CD4-positive, alpha-beta T cell treated with Interleukin-10 for 1 hour (primary cell): ENCODE data around the gene CAMTA1.

Source experiments
- DNase-seq: peaks from one replicate; pipeline ENCODE4 v3.0.0-alpha.2; 2020

CAMTA1 gene

DNA sequence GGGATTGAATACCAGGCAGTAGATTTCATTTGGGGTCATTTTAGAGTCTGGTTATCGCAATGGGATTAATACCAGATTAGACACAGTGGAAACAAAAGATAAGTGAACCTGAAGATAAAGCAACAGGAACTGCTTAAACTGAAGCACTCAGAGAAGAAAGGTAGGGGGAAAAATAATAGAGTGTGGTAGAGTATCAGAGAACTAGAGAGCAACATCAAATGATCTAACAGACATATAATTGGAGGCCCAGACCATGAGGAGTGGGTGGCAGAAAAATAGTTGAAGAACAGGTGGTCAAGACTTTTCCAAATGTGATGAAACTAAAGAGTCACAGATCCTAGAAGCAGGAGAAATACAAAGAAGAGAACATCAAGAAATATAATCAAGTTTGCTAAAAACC lies 484.3 kb downstream of the CAMTA1 start:
- DNase-seq, result no peak

DNA sequence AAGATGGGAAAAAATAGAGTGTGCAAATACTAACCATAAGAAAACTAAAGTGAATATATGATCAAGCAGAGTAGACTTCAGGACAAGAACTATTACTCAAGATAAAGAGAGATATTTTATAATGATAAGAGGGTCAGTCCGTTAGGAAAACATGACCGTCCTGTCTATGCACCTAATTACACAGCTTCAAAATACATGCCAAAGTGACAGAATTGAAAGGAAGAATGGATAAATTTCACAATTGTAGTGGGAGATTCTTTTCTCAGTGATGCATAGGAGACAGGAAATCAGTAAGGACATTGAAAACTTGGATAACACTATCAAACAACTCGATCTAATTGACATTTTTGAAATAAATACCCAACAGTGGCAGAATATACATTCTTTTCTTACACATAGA lies 489.0 kb downstream of the CAMTA1 start:
- no peak for DNase-seq

DNA sequence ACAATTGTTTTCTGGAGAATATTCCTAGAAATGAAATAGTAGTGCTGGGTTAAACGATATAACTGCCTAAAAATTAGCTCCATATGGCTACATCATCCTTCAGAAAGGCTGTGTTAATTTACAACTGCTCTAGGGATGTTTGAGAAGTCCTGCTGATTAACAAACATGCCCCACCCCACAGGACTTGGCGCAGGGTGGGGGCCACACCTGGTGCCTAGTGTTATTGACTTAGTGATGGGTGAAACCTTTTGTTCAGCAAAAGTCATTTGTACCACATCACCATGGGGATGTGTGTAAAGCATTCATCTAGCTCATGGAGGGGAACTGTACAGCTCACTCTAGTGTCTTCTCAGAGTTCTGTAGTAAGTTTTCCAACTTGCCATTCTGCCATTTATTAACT lies 492.8 kb downstream of the CAMTA1 start:
- no peak for DNase-seq

DNA sequence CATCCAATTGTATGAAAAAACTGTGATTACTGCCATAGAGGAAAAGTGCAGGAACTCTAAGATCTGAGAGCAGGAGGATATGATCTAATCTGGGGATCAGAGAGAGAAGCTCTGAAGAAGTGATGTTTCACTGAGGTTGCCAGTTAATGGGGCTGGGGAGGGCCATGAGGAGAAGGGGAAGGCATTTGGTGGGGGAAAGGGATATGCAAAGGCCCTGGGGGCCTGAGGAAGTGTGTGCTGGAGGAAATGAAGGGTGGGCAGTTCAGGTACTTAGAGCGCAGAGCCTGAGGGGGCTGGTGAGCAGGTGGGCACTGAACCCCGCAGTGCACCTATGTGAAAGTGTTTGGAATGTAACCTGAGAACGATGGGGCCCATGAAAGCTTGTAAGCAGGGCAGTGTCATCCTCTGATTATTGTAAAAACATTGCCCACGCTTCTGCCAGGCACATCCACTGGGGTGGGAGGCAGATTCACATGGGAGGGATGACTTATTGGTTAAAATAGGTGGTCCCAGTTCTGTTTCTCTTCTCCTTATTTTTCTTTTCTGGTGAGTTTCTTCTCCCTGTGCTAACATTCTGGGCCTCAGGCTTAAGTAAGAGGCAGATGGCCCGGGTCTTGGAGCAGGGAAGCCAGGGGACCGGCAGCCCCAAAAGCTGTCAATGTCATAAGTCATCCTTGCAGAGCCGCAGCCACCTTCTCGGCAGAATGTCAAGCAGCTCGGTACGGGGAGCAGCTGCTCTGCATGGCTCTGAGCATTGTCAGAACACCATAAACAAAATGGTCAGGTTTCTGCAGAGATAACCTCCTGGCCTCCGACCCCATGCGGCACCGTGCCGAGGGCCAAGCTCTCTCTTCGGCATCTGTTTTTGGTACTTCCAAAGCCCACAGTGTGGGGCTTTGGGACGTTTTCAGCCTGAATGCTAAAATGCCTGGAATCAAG lies 493.8 kb downstream of the CAMTA1 start:
- DNase-seq, result no peak

DNA sequence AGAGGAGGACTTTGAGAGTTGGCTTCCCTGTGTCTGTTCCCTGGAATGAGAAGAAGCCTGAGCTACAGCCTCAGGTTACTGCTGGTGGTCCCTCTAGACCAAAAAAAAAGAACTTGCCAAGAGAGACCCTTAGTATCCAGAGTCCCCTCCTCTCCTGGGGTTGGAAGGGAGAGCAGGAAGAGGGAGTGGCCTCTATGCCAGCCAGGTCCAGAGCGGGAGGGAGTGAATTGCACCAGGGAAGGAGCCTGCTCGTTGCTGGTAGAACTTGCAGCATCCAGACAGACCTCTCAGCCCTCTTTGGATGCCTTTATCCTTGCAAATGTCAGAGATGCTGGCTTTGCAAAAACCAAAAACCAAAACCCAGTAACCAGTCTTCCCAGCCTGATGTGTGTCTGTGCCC lies 494.5 kb downstream of the CAMTA1 start:
- no peak for DNase-seq

DNA sequence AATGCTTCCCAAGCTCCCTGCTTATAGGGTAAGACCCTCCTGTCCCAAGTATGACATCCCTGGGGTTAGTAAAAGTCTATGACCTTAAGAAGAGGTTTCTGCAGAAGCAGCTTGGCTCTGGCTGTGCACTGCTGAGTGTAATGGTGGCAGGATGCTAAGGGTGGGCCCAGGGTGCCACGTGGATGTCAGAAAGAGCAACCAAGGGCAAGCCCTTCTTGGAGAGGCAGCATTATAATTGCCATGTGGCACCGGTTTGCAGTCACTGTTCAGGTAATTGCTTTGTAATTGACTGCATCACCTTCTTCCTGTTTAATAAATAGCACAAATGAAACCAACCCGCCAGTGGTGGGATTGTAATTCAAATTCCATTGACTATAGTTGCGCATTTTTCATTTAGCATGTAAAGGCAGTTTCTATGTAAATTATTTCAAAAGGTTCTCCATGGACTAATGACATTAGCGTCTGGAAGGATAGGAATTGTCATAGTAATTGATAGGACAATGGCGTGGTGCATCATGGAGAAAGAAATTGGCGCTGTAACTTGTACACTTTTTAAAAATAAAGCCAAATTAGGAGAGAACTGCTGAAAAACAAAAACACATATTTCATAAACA lies 495.2 kb downstream of the CAMTA1 start:
- no peak for DNase-seq

DNA sequence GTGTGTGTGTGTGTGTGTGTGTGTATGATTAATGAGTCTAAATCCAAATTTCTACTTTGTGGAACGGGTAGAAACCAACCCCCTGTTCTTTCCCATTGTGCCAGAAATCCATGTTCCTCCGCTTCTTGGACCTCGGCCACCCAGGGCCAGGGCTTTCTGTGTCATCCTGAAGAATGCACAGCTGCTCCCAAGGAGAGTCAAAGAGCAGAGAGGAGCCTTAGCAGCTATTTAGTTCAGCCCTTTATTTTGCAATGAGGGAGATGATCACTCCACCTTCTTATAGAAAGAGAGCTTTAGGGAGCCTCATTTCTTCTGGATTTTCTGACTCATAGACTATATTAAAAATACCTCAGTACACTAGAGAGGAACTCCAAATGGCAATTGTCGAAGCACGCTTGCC lies 496.6 kb downstream of the CAMTA1 start:
- DNase-seq, result no peak

DNA sequence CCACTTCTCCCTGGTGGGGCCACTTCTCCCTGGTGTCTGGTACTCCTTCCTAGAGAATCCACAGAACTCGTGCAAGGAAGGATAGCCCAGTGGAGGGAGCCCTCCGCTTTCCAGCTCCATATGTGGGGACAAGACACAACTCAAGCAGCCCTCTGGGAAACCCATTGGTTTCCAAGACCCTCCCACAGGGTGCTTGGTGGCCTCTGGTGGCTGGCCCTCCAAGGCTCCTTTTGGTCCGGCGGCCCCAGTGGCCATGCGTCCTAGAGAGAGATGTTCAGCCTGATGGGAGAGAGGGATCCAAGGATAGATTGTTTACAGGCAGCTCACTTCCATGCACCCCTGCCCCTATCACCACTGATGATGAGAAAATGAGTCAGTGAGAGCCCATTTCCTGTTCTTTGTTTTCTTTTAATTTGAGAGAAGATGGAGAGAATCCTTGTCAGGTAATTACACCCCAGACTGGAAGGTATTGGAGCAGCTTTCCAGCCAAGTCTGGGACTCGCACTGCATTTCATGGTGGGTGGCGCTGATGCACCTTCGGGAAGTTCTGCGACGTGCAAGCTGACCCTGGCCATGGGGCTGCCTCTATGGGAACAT lies 499.7 kb downstream of the CAMTA1 start:
- DNase-seq, result no peak

DNA sequence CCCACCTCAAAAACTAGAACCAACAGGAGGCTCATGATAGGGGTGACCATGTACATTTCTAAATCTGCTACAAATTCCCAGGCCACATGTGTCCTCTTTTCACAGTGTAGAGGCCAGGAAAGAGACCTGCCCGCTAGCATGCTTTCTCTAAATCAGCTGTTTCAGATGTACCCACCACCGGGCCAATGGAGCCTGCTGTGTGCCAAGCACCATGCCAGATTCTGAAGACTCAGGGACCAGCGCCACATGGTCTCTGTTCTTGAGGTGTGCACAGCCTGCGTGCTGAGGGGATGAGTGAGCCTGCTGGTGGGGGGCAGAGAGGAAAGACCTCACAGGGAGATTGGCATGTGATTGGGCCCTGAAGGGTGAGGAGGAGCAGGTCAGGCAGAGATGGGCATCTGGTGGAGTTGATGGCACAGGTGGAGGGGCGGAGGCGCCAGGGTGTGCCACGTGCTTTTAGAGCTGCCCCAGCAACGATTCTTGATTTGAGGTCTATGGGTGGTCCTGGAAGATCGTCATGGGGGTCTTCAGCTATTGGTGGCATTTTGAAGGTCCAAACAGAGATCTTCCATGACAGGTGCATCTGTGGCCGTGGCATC lies 500.7 kb downstream of the CAMTA1 start:
- no peak for DNase-seq

DNA sequence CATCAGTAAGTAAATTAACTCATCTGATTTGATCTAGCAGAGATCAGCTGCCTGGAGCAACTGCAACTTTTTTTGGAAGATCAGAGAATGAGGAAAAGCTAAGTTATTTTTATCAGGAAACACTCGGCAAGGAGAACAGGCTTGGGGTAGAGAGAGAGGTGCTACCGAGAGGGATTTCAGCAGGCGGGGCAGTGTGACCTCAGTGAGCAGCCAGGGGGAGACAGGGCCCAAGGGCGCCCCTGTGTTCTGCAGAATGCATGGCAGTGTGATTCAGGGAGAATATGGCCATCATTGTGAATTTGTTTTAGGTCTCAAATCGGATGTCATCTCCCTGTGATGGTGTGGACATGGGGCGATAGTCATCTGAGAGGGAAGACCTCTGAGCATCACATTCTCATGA lies 501.8 kb downstream of the CAMTA1 start:
- no peak for DNase-seq

DNA sequence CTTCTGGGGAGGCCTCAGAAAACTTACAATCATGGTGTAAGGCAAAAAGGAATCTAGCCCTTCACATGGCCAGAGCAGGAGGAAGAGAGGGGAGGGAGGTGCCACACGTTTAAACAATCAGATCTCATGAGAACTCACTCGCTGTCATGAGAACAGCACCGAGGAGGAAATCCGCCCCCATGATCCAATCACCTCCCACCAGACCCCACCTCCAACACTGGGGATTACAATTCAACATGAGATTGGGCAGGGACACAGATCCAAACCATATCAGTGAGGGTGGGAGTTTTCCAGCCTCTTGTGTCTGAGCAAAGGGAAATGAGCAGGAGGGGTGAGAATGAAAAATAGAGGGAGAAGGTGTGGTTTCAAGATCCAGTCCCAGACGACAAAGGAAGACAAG lies 503.7 kb downstream of the CAMTA1 start:
- no peak for DNase-seq

DNA sequence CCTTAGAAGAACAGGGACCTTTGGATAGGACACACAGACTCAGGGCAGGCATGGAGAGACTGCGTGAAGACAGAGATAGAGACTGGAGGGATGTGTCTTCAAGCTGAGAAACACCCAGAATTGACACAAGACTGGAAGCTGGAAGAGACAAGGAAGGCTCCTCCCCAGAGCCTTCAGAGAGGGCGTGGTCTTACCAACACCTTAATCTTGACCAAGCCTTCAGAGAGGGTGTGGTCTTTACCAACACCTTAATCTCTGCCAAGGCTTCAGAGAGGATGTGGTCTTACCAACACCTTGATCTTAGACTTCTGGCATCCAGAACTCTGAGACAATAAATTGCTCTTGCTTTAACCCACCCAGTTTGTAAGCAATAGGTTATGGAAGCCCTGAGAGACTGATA lies 504.4 kb downstream of the CAMTA1 start:
- no peak for DNase-seq

DNA sequence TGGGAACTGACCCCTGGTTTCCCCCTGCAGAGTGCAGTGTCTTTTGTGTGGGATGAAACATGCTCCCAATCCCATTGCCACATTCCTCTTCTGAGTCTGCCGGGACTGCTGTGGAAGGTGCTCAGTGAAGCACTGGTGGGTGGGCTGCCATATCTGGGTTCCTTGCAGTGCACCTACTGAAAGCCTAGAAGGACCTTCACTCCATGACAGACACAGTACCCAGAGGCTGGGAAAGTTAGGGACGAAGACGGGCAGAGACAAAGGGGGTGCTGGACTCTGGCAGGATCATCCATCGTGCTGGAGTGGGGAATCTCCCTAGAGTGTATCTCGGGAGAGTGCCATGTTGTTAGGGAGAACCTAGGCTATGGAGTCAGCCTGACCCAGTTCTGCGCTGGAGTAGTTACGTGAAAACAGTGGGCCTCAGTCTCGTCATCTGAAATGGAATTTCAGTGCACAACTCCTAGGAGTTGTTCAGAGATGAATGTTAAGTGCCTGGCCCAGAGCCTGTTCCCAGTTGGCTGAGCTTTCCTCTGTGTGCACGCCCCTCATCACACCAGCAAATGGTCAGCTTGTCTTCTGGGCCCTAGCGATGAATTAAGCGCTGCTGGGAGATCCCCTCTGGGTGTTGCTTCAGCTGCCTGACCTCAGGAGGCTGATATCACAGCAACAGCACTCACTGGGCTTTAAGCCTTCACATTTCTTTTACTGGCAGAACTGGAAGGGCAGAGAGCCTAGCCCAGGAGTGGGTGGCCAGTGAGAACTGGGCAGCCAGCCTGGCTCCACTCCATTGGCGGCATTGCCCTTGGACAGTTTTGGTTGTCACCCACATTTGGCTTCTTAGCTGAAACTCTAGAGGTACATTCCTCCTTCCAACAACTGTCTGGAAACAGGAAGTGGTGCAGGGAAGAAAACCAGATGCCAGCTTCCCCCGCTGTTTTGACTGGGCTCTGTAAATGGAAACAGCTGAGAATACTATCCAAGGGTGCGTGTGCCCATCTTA lies 506.0 kb downstream of the CAMTA1 start:
- DNase-seq, result no peak

DNA sequence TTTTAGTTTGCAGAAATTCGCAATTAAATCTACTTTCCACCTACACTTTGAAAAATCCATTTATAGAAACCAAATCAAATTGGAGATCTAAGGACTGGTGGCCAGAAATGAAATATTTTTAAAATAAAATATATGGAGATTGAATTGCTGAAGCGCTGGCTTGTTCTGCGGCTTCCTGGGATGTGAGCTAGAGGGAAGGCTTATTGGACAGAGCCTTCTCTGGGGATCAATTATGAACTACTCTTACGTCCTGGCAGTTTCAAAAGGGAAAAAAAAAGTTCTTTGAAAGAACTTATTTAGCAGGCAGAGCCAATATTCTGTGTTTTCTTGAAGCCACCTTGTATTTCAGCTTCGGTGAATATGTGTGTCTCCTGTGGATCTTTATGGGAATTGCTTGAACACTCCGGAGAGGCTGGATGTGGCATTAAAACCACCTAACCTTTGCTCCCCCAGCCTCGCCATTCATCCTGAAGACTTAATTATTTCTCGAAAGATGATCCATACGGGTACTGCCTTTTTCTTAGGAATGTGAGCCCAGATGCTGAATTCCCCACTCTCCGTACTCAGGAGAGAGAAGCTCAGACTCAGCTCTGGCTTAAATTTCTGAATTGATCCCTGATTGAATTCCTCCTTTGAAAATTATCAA lies 506.9 kb downstream of the CAMTA1 start:
- DNase-seq, result no peak

DNA sequence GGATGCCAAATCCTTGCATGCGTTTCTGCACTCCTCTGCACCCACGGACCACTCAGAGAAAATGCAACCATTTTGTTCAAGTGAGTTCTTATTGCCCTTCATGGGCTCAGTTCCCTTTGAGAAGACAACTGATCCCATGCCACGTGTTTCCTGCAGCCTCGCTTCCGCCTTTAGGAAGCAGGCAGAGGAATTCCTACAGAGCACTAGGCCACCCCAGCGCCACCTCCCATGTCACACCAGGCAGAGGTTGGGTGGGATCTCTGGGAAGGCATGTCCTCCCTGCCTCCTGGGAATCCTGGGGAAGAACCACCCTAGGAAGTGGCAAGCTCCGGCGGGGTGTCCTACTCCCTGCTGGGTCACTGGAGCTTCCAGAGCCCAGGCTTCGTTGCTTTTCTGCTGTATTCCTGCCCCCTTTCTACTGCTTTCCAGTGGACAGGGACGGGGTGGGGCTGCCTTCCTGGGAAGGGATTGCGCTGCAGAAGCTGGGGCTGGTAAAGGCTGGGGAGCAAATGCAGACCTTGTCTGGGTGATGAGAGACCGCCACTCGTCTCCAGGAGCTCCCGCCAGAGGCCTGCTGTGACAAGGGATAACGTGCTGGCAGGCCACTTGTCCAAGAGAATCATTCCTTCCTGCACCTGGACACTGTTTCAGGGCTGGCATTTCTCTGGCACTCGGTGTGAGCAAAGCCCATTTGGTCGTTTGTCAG lies 507.6 kb downstream of the CAMTA1 start:
- no peak for DNase-seq

DNA sequence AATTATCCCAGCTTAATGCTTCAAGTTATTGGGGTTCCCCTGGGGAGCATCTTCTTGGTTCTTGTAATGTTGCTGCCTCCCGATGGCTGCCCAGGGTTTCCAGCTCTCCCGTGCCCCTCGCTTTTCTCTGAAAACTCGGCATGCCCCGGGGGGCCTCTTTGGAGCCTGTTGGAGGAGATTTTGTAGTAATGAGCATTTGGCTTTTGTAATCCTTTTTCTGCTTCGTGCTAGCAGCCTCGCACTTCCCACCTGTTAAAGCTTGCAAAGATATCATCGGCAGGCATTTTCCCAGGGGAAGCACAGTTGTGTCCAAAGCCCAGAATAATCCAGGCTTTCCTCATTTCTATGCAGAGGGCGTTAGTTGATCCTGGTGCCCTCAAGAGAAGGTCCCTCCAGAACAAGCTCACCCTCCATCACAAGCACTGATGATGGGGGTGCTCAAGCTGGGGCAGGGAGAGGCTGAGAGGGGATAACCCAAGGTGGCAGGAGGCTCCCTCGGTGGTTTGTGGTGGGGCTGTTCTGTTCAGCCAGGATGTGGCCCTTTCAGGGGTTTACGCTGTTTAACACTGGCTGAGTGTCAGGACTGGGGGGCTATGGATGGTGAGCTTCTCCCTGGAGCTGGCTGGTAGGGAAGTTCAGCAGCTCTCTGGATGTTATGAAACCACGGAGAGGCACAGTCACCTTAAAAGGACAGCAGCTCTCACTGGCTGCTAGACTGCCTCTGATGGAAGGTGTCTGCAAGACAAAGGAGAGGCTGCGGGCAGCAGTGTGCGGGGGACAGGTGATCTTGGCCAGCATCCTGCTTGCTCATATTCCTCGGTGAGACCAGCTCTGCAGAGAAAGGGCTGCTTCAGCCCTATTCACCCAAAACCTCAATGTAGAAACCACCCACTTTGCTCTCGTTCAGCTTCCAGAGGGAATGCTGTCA lies 508.7 kb downstream of the CAMTA1 start:
- no peak for DNase-seq

DNA sequence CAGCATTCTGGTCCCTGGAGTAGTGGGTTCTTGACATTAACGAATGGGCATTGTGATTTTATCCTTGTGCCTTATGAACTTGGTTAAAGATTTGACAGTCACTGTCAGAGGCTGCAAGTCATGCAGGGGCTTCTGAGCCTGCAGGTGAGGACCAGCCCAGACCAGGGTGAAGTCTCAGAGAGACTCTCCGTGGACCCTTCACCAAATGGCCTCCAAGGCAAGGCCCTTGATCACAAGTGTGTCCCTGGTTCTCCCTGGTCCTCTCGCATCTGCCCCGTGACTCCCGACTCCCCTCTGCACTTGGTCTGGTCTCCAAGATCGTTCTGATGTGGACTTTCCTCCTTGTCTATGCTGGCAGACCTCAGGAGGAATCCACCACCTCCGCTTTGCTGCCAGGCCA lies 509.4 kb downstream of the CAMTA1 start:
- no peak for DNase-seq

DNA sequence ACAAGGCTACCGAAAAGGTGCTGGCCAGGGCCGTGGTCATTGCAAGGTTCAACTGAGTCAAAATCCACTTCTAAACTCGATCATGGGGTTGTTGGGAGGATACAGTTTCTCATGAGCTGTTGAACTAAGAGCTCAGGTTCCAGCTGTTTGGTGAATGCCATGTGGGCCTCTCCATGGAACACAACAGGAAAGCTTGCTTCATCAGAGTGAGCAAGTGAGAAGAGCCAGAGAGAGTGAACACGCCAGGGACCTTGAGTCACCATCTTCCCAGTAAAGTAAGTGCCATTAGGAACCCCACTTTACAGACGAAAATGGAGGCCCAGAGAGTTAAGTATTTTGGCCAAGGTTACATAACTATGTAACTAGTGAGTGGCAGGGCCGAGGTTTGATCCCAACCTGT lies 510.7 kb downstream of the CAMTA1 start:
- DNase-seq, result no peak

DNA sequence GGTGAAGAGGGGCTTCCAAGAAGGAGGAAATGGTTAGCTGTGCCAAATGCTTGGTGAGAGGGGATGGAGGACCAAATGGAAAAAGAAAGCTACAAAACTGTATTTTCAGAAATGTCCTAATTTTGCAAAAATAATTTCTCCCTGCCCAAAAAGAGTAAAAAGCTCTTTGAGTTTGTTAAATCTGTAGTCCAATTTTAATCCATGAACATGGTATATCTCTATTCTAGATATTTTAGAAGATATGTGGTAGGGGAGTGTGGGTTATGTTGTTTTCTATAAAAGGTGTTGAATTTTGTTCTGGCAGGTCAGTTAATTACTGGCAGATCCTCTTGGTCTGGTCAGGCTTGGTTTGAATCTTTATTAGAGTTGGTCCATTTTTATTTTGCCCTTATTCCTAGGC lies 511.7 kb downstream of the CAMTA1 start:
- DNase-seq, result no peak

DNA sequence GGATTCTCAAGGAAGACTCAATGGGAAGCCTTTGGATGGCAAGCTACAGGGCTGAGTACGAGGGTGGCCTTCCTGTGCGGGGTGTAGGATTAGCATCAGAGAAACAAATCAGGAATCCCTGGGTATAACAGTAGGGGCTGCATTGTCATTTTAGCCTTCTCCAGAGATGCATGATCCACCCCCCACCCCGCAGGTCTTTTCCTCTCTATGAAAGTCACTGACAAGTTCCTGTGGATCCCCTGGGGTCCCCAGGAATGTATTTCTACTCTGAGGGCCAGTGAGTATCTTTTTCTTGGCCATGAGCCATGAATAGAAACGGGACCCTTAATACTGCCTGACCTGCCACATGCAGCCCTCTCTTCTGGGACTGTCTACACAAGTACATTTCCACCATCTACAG lies 512.9 kb downstream of the CAMTA1 start:
- no peak for DNase-seq
